ENCODE results near the gene GINS3.

Gene GINS3

GRCh38 chr16:58378401-58378800 lies 13.9 kb upstream of the GINS3 start:
- no peak overlapping the region for H3K4me3 ChIP-seq (replicated peaks; ENCODE audit: low read depth, low read length)
- DNase-seq (ENCODE audit: extremely low read depth, insufficient read length): no peak

GRCh38 chr16:58379736-58380135 lies 12.5 kb upstream of the GINS3 start:
- TF ChIP-seq CTCF (IDR thresholded peaks at IDR 0.05; ENCODE audit: insufficient read depth, low read length, poor library complexity, severe bottlenecking): no peak
- no peak for DNase-seq (ENCODE audit: extremely low read depth, insufficient read length)
- Histone ChIP-seq H3K4me3 (replicated peaks; ENCODE audit: low read depth, low read length) (no peak overlapping the region), H3K27me3 (replicated peaks; ENCODE audit: control insufficient read depth, insufficient read depth, low read length) (no peaks in the 10 kb centered on the region), H3K36me3 (ENCODE audit: control insufficient read depth, insufficient read depth, low read length) (no peaks in the 10 kb centered on the region)

More at GRCh38 chr16:58378401-58378800, 13.9 kb upstream of the GINS3 start:
- no peak for TF ChIP-seq CTCF (IDR thresholded peaks at IDR 0.05; ENCODE audit: insufficient read depth, low read length, poor library complexity, severe bottlenecking)
- no peaks in the 10 kb centered on the region for H3K27me3 ChIP-seq (replicated peaks; ENCODE audit: control insufficient read depth, insufficient read depth, low read length)
- H3K36me3 ChIP-seq (ENCODE audit: control insufficient read depth, insufficient read depth, low read length): no peaks in the 10 kb centered on the region

- H3K4me3 ChIP-seq (replicated peaks; ENCODE audit: low read depth, low read length): no peak overlapping the region
- H3K27me3 ChIP-seq (replicated peaks; ENCODE audit: control insufficient read depth, insufficient read depth, low read length): no peaks in the 10 kb centered on the region
- no peak for TF ChIP-seq CTCF (IDR thresholded peaks at IDR 0.05; ENCODE audit: insufficient read depth, low read length, poor library complexity, severe bottlenecking)
- DNase-seq (ENCODE audit: extremely low read depth, insufficient read length): no peak
- no peaks in the 10 kb centered on the region for H3K36me3 ChIP-seq (ENCODE audit: control insufficient read depth, insufficient read depth, low read length)
Observed at GRCh38 chr16:58381661-58382060, 10.6 kb upstream of the GINS3 start.

GRCh38 chr16:58384437-58385055 lies 7.7 kb upstream of the GINS3 start:
- no peaks in the 10 kb centered on the region for H3K36me3 ChIP-seq (ENCODE audit: control insufficient read depth, insufficient read depth, low read length)
- H3K27me3 ChIP-seq (replicated peaks; ENCODE audit: control insufficient read depth, insufficient read depth, low read length): no peaks in the 10 kb centered on the region
- no peak for TF ChIP-seq CTCF (IDR thresholded peaks at IDR 0.05; ENCODE audit: insufficient read depth, low read length, poor library complexity, severe bottlenecking)
- H3K4me3 ChIP-seq (replicated peaks; ENCODE audit: low read depth, low read length): no peak overlapping the region
- no peak for DNase-seq (ENCODE audit: extremely low read depth, insufficient read length)

- TF ChIP-seq CTCF (IDR thresholded peaks at IDR 0.05; ENCODE audit: insufficient read depth, low read length, poor library complexity, severe bottlenecking): no peak
- no peaks in the 10 kb centered on the region for H3K36me3 ChIP-seq (ENCODE audit: control insufficient read depth, insufficient read depth, low read length)
Observed at GRCh38 chr16:58385218-58385773, 7.0 kb upstream of the GINS3 start.

More at GRCh38 chr16:58385218-58385773, 7.0 kb upstream of the GINS3 start:
- Histone ChIP-seq H3K4me3 (replicated peaks; ENCODE audit: low read depth, low read length) (no peak overlapping the region), H3K27me3 (replicated peaks; ENCODE audit: control insufficient read depth, insufficient read depth, low read length) (no peaks in the 10 kb centered on the region)
- no peak for DNase-seq (ENCODE audit: extremely low read depth, insufficient read length)

All from GM06990 (cell line).